Progenitor cell of endocrine pancreas (in vitro differentiated cells): ENCODE results near the gene MUS81. TPM values are rescaled to one million over a fixed set of nuclear protein-coding genes. Genes with fewer than 3 reads are reported as not detected.
"Not testable (repeated sequence)": the region's sequence is repeated elsewhere in the genome, so short reads cannot be mapped to it uniquely, and the experiment has no call there.

Experiments
- DNase-seq: peaks from one replicate; pipeline ENCODE4 v3.0.0; 2021; ENCODE audit warnings: low spot score; ENCODE audit not compliant: unreplicated experiment
- H3K27ac Mint-ChIP-seq: 2 replicates; pipeline ENCODE4 v1.8.0; 2021; ENCODE audit warnings: mild to moderate bottlenecking, moderate library complexity, mixed read lengths
- H3K27me3 Mint-ChIP-seq: 2 replicates; pipeline ENCODE4 v1.8.0; 2021; ENCODE audit warnings: mixed read lengths
- H3K36me3 Mint-ChIP-seq: 2 replicates; pipeline ENCODE4 v1.8.0; 2022; ENCODE audit warnings: mixed read lengths; ENCODE audit not compliant: insufficient read depth
- H3K4me1 Mint-ChIP-seq: 2 replicates; pipeline ENCODE4 v1.8.0; 2021; ENCODE audit warnings: low read depth, mixed read lengths
- H3K4me3 Mint-ChIP-seq: 2 replicates; pipeline ENCODE4 v1.8.0; 2021; ENCODE audit warnings: low read depth, mild to moderate bottlenecking, moderate library complexity, mixed read lengths
- H3K9me3 Mint-ChIP-seq: 2 replicates; pipeline ENCODE4 v1.8.0; 2021; ENCODE audit warnings: low read depth, mixed read lengths
- CTCF ChIP-seq: fragments of 200-600 bp; sonication (generic); IDR thresholded peaks from one replicate; pipeline ENCODE4 v1.5.0; 2021; ENCODE audit warnings: antibody characterized with exemption, mild to moderate bottlenecking; ENCODE audit not compliant: unreplicated experiment
- total RNA-seq: library from RNA; stranded (reverse); gene quantifications from 2 replicates; pipeline ENCODE4 v1.2.1, GENCODE V29; 2021

The MUS81 gene
- total RNA-seq, 1 donor from 2014 or later = 60.5 TPM

- Mint-ChIP-seq H3K4me1 (peaks cover 34% of the 10 kb centered on the region), H3K9me3 (no peaks in the 10 kb centered on the region), H3K36me3 (peaks cover 1% of the 10 kb centered on the region), H3K27ac (no peak overlapping the region), H3K27me3 (peaks cover 33% of the 10 kb centered on the region), H3K4me3 (peak overlapping the region; percentile 63)
- no peak for TF ChIP-seq CTCF
- no peak for DNase-seq
Measured at GRCh38 chr11:65891219-65892136, 31.2 kb downstream of the MUS81 start.

GRCh38 chr11:65892137-65892540 is 31.9 kb downstream of the MUS81 start:
- not testable (repeated sequence) for H3K36me3 Mint-ChIP-seq, H3K27ac Mint-ChIP-seq, DNase-seq, H3K9me3 Mint-ChIP-seq
- Mint-ChIP-seq H3K27me3 (peaks cover 40% of the 10 kb centered on the region), H3K4me3 (peak overlapping the region; percentile 47), H3K4me1 (peaks cover 27% of the 10 kb centered on the region)

- DNase-seq = no peak
- no peak for TF ChIP-seq CTCF
Measured at GRCh38 chr11:65892661-65893317, 32.6 kb downstream of the MUS81 start.

GRCh38 chr11:65894034-65894591 is 33.9 kb downstream of the MUS81 start:
- Mint-ChIP-seq H3K27ac (peak overlapping the region; percentile 74), H3K4me3 (no peak overlapping the region), H3K36me3 (no peaks in the 10 kb centered on the region), H3K4me1 (peaks cover 17% of the 10 kb centered on the region), H3K27me3 (peaks cover 54% of the 10 kb centered on the region), H3K9me3 (no peaks in the 10 kb centered on the region)
- TF ChIP-seq CTCF = no peak
- DNase-seq = no peak

More at GRCh38 chr11:65892661-65893317, 32.6 kb downstream of the MUS81 start:
- H3K36me3 Mint-ChIP-seq = no peaks in the 10 kb centered on the region
- H3K4me1 Mint-ChIP-seq = peaks cover 22% of the 10 kb centered on the region
- peak overlapping the region; percentile 47 for H3K4me3 Mint-ChIP-seq
- H3K27ac Mint-ChIP-seq = no peak overlapping the region
- peaks cover 46% of the 10 kb centered on the region for H3K27me3 Mint-ChIP-seq
- H3K9me3 Mint-ChIP-seq = no peaks in the 10 kb centered on the region

GRCh38 chr11:65895482-65895981 is 35.3 kb downstream of the MUS81 start:
- no peaks in the 10 kb centered on the region for H3K36me3 Mint-ChIP-seq
- peaks cover 51% of the 10 kb centered on the region for H3K27me3 Mint-ChIP-seq
- no peaks in the 10 kb centered on the region for H3K9me3 Mint-ChIP-seq
- H3K4me1 Mint-ChIP-seq = peaks cover 6% of the 10 kb centered on the region
- H3K4me3 Mint-ChIP-seq = no peak overlapping the region
- DNase-seq = no peak
- no peak for TF ChIP-seq CTCF
- H3K27ac Mint-ChIP-seq = no peak overlapping the region
